PFSK-1 (cell line): ENCODE data around the gene RMDN2.

Source experiments
- FOXP2 ChIP-seq: optimal IDR thresholded peaks from 2 replicates; pipeline ENCODE3; 2011; ENCODE audit warnings: borderline replicate concordance, control low read depth, inconsistent platforms; ENCODE audit not compliant: insufficient read depth; ENCODE audit errors: extremely low read length, extremely low read depth
- POLR2AphosphoS5 ChIP-seq: IDR thresholded peaks from 2 replicates; pipeline ENCODE4 v1.6.1; 2012; ENCODE audit warnings: low read depth, mild to moderate bottlenecking, control low read depth, low read length, moderate library complexity
- REST ChIP-seq, 2 experiments: IDR thresholded peaks; 2 replicates each; pipeline versions ENCODE4 v1.6.1 to v1.8.0; 2011 to 2012; ENCODE audit warnings: low read depth in 2 of 2, low read length in 2 of 2, control low read depth in 1 of 2, inconsistent platforms in 1 of 2, mild to moderate bottlenecking in 1 of 2, moderate library complexity in 1 of 2; ENCODE audit not compliant: insufficient read depth in 1 of 2
- SIN3A ChIP-seq: IDR thresholded peaks from 2 replicates; pipeline ENCODE4 v1.6.1; 2012; ENCODE audit warnings: mild to moderate bottlenecking, low read length, moderate library complexity, borderline replicate concordance; ENCODE audit not compliant: insufficient read depth
- TAF1 ChIP-seq: IDR thresholded peaks from 2 replicates; pipeline ENCODE4 v1.6.1; 2012; ENCODE audit warnings: low read length, control low read depth, borderline replicate concordance; ENCODE audit not compliant: insufficient read depth

Gene RMDN2

GRCh38 chr2:37923308-37924055 is 1.6 kb upstream of the RMDN2 start:
- no peak for TF ChIP-seq POLR2AphosphoS5
- no peak for TF ChIP-seq REST (IDR thresholded peaks at IDR 0.05; ENCODE audit: insufficient read depth in 1 of 2, low read depth in 2 of 2, low read length in 2 of 2)
- TF ChIP-seq TAF1 = no peak
- no peak for TF ChIP-seq SIN3A
- TF ChIP-seq FOXP2 = no peak

GRCh38 chr2:37926635-37927034 is 1.5 kb downstream of the RMDN2 start:
- TF ChIP-seq TAF1 = no peak
- TF ChIP-seq SIN3A = no peak
- TF ChIP-seq REST (IDR thresholded peaks at IDR 0.05; ENCODE audit: insufficient read depth in 1 of 2, low read depth in 2 of 2, low read length in 2 of 2) = no peak

GRCh38 chr2:37928377-37928776 is 3.3 kb downstream of the RMDN2 start:
- TF ChIP-seq REST (IDR thresholded peaks at IDR 0.05; ENCODE audit: insufficient read depth in 1 of 2, low read depth in 2 of 2, low read length in 2 of 2) (no peak), POLR2AphosphoS5 (no peak), FOXP2 (no peak), TAF1 (no peak), SIN3A (no peak)

GRCh38 chr2:37934591-37935513 is 9.8 kb downstream of the RMDN2 start:
- TF ChIP-seq FOXP2 = no peak
- TF ChIP-seq POLR2AphosphoS5 = no peak

GRCh38 chr2:37944268-37944667 is 19.2 kb downstream of the RMDN2 start:
- no peak for TF ChIP-seq SIN3A
- TF ChIP-seq POLR2AphosphoS5 = no peak
- no peak for TF ChIP-seq TAF1
- no peak for TF ChIP-seq REST (IDR thresholded peaks at IDR 0.05; ENCODE audit: insufficient read depth in 1 of 2, low read depth in 2 of 2, low read length in 2 of 2)
- TF ChIP-seq FOXP2 = no peak
